Fibroblast of skin of scalp (primary cell): ENCODE data around the gene WDR38.
"Not testable (repeated sequence)": the region's sequence is repeated elsewhere in the genome, so short reads cannot be mapped to it uniquely, and the experiment has no call there.

ENCODE experiments used
- DNase-seq: peaks from one replicate; pipeline ENCODE4 v3.0.0-alpha.2; 2013

Gene WDR38

GRCh38 chr9:124834591-124834990 is 18.7 kb upstream of the WDR38 start:
- DNase-seq: peak; percentile 73

- peak; percentile 84 for DNase-seq
Observed at GRCh38 chr9:124835026-124835557, 18.2 kb upstream of the WDR38 start.

GRCh38 chr9:124838132-124838531 is 15.1 kb upstream of the WDR38 start:
- DNase-seq: not testable (repeated sequence)

- not testable (repeated sequence) for DNase-seq
Observed at GRCh38 chr9:124838567-124839275, 14.5 kb upstream of the WDR38 start.

GRCh38 chr9:124839612-124840299 is 13.5 kb upstream of the WDR38 start:
- peak; percentile 38 for DNase-seq

- DNase-seq: no peak
Observed at GRCh38 chr9:124840300-124840833, 12.9 kb upstream of the WDR38 start.

GRCh38 chr9:124841075-124841821 is 12.0 kb upstream of the WDR38 start:
- DNase-seq: no peak

- no peak for DNase-seq
Observed at GRCh38 chr9:124843456-124844034, 9.7 kb upstream of the WDR38 start.

- no peak for DNase-seq
Observed at GRCh38 chr9:124844291-124844690, 9.0 kb upstream of the WDR38 start.

- DNase-seq: not testable (repeated sequence)
Observed at GRCh38 chr9:124846467-124846866, 6.8 kb upstream of the WDR38 start.

GRCh38 chr9:124846969-124847368 is 6.3 kb upstream of the WDR38 start:
- no peak for DNase-seq

GRCh38 chr9:124849801-124850200 is 3.5 kb upstream of the WDR38 start:
- DNase-seq: peak; percentile 61

- DNase-seq: peak; percentile 45
Observed at GRCh38 chr9:124852121-124852828, 985 bp upstream of the WDR38 start.

GRCh38 chr9:124853605-124854143 is 414 bp downstream of the WDR38 start:
- no peak for DNase-seq

GRCh38 chr9:124854161-124854560 is 901 bp downstream of the WDR38 start:
- DNase-seq: no peak

- no peak for DNase-seq
Observed at GRCh38 chr9:124854822-124855221, 1.6 kb downstream of the WDR38 start.

- no peak for DNase-seq
Observed at GRCh38 chr9:124855566-124855943, 2.3 kb downstream of the WDR38 start.

- DNase-seq: peak; percentile 29
Observed at GRCh38 chr9:124855944-124856765, 2.9 kb downstream of the WDR38 start.

- no peak for DNase-seq
Observed at GRCh38 chr9:124857533-124858162, 4.4 kb downstream of the WDR38 start.
